Fibroblast of lung (primary cell): ENCODE results near the gene DNAH10. TPM values are rescaled to one million over a fixed set of nuclear protein-coding genes. Genes with fewer than 3 reads are reported as not detected.

ENCODE experiments used
- DNase-seq, 2 donors: peaks; one replicate each; pipeline versions ENCODE4 v3.0.0 to v3.0.0-alpha.2; 2010; ENCODE audit warnings: low read depth in 2 of 2
- H2AFZ ChIP-seq: 2 replicates; pipeline ENCODE4 v1.5.1; 2012; ENCODE audit warnings: low read length, control low read depth, inconsistent platforms
- H3K27ac ChIP-seq: 2 replicates; pipeline ENCODE4 v1.5.1; 2011; ENCODE audit warnings: low read length, control low read depth; ENCODE audit not compliant: insufficient read depth
- H3K27me3 ChIP-seq: 2 replicates; pipeline ENCODE4 v1.5.1; 2011; ENCODE audit warnings: mild to moderate bottlenecking, low read length; ENCODE audit not compliant: control insufficient read depth, insufficient read depth
- H3K36me3 ChIP-seq: 2 replicates; pipeline ENCODE4 v1.5.1; 2011; ENCODE audit warnings: low read length; ENCODE audit not compliant: control insufficient read depth, insufficient read depth
- H3K4me1 ChIP-seq: 2 replicates; pipeline ENCODE4 v1.5.1; 2011; ENCODE audit warnings: low read length; ENCODE audit not compliant: control insufficient read depth, insufficient read depth; ENCODE audit errors: extremely low read depth
- H3K4me2 ChIP-seq: 2 replicates; pipeline ENCODE4 v1.5.1; 2011; ENCODE audit warnings: low read length, control low read depth; ENCODE audit not compliant: insufficient read depth; ENCODE audit errors: extremely low read depth
- H3K4me3 ChIP-seq, 4 experiments: fragments of 200-600 bp in 1 of 4; sonication (generic) in 1 of 4; replicated peaks in 1 of 4; 2 replicates each; pipeline ENCODE4 v1.5.1; 2011 to 2016; ENCODE audit warnings: low read length in 4 of 4, low read depth in 3 of 4, mild to moderate bottlenecking in 3 of 4, control low read depth in 2 of 4, inconsistent platforms in 1 of 4, mixed read lengths in 1 of 4; ENCODE audit not compliant: insufficient read depth in 1 of 4; ENCODE audit errors: control extremely low read depth in 1 of 4
- H3K79me2 ChIP-seq: 2 replicates; pipeline ENCODE4 v1.5.1; 2012; ENCODE audit warnings: mild to moderate bottlenecking, low read length, inconsistent platforms; ENCODE audit not compliant: control insufficient read depth, insufficient read depth
- H3K9ac ChIP-seq: 2 replicates; pipeline ENCODE4 v1.5.1; 2011; ENCODE audit warnings: mild to moderate bottlenecking, low read length, control low read depth; ENCODE audit not compliant: insufficient read depth
- H3K9me3 ChIP-seq: 2 replicates; pipeline ENCODE4 v1.5.1; 2012; ENCODE audit warnings: low read depth, low read length; ENCODE audit not compliant: control insufficient read depth, insufficient read depth
- H4K20me1 ChIP-seq: 2 replicates; pipeline ENCODE4 v1.5.1; 2011; ENCODE audit warnings: low read length; ENCODE audit not compliant: control insufficient read depth, insufficient read depth; ENCODE audit errors: extremely low read depth
- EZH2 ChIP-seq: IDR thresholded peaks from 2 replicates; pipeline ENCODE4 v1.5.1; 2012; ENCODE audit warnings: low read length, control low read depth, mild to moderate bottlenecking; ENCODE audit errors: missing control alignments
- polyA plus RNA-seq, 2 donors: library from polyadenylated mRNA; depleted of rRNA in 1 of 2; stranded (reverse) in 1 of 2; unstranded in 1 of 2; fragments of >200 nt; gene quantifications; 2 replicates each; pipeline ENCODE4 v1.2.1, GENCODE V29; 2011 to 2012; ENCODE audit warnings: missing spikeins in 1 of 2
- total RNA-seq: library from RNA; depleted of rRNA; stranded (reverse); fragments of >200 nt; gene quantifications from 2 replicates; pipeline ENCODE4 v1.2.1, GENCODE V29; 2014
- TF ChIP-seq, protein P1 (sequence below), 2 donors: IDR thresholded peaks in 1 of 2; conservative IDR thresholded peaks in 1 of 2; 1 replicate in 1 of 2; 2 replicates in 1 of 2; pipeline ENCODE4 v1.5.1; 2011 to 2012; ENCODE audit warnings: low read length in 2 of 2, control low read depth in 1 of 2, inconsistent platforms in 1 of 2, low read depth in 1 of 2, mild to moderate bottlenecking in 1 of 2

DNAH10 gene
- total and polyA plus RNA-seq, 2 donors (not counting 1 experiment from before 2014, with no cell fraction given) = 0.06 to 0.33 TPM

DNA sequence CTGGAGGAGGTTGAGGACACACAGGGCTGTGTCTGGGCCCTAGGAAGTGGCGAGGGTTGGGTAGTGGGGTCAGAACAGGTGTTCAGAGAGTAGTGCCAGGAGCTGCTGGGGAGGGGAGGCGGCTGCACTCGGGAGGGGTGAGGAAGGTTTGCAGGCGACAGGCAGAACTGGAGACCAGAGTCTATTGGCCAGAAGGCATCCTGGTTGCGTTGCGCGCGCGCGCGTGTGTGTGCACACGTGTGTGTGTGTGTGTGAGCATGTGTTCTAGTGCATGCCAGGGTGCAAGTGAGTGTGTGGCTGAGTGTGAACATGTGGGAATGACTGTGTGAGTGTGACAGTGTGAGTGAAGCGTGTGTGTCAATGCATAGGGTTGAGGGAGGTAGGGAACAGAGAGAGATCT is 124.2 kb downstream of the DNAH10 start:
- no peaks in the 10 kb centered on the region for H4K20me1 ChIP-seq
- no peak overlapping the region for H3K9ac ChIP-seq
- H3K9me3 ChIP-seq = no peaks in the 10 kb centered on the region
- H3K27me3 ChIP-seq = peaks cover 4% of the 10 kb centered on the region
- no peaks in the 10 kb centered on the region for H3K4me1 ChIP-seq
- no peaks in the 10 kb centered on the region for H3K36me3 ChIP-seq
- no peak overlapping the region for H2AFZ ChIP-seq
- no peak for DNase-seq
- TF ChIP-seq, protein P1, sequence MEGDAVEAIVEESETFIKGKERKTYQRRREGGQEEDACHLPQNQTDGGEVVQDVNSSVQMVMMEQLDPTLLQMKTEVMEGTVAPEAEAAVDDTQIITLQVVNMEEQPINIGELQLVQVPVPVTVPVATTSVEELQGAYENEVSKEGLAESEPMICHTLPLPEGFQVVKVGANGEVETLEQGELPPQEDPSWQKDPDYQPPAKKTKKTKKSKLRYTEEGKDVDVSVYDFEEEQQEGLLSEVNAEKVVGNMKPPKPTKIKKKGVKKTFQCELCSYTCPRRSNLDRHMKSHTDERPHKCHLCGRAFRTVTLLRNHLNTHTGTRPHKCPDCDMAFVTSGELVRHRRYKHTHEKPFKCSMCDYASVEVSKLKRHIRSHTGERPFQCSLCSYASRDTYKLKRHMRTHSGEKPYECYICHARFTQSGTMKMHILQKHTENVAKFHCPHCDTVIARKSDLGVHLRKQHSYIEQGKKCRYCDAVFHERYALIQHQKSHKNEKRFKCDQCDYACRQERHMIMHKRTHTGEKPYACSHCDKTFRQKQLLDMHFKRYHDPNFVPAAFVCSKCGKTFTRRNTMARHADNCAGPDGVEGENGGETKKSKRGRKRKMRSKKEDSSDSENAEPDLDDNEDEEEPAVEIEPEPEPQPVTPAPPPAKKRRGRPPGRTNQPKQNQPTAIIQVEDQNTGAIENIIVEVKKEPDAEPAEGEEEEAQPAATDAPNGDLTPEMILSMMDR (conservative IDR thresholded peaks at IDR 0.05 in 1 of 2, IDR thresholded peaks at IDR 0.05 in 1 of 2; ENCODE audit: low read depth in 1 of 2, low read length in 2 of 2) = no peak
- no peak for TF ChIP-seq EZH2
- no peak overlapping the region for H3K27ac ChIP-seq
- no peaks in the 10 kb centered on the region for H3K79me2 ChIP-seq
- H3K4me3 ChIP-seq = no peak overlapping the region
- H3K4me2 ChIP-seq = no peak overlapping the region

DNA sequence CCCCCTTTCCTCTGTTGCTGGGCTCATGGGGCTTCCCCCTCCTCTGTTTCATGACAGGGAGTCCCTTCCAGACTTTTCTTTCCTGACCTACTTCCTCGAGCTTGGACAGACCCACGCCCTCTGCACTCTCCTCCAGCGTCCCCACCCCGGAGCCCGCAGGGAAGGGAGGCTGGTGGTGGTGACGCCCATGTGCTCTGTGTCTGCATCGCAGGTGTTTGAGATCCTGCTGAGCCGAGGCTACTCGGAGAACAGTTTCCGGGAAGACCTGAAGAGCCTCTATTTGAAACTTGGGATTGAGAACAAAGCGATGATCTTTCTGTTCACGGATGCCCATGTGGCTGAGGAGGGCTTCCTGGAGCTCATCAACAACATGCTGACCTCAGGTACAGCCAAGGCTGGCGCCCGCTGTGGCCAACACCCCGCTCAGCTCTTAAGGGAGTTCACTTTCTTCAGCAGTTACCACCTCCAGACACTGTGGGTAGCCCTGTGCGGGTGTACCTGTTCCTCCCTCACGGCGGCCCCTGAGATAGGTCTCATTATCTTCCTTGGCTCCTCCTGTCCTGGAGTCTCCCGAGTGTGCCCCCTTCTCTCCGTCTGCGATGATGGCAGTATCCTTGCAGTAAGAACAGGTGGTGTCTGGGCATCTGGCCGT is 125.0 kb downstream of the DNAH10 start:
- H3K9ac ChIP-seq = no peak overlapping the region
- no peak for DNase-seq
- no peaks in the 10 kb centered on the region for H3K9me3 ChIP-seq
- H3K4me2 ChIP-seq = no peak overlapping the region
- H2AFZ ChIP-seq = no peak overlapping the region
- no peaks in the 10 kb centered on the region for H4K20me1 ChIP-seq
- no peaks in the 10 kb centered on the region for H3K79me2 ChIP-seq
- no peak overlapping the region for H3K27ac ChIP-seq
- H3K36me3 ChIP-seq = no peaks in the 10 kb centered on the region
- H3K4me3 ChIP-seq = no peak overlapping the region
- TF ChIP-seq, protein P1 (conservative IDR thresholded peaks at IDR 0.05 in 1 of 2, IDR thresholded peaks at IDR 0.05 in 1 of 2; ENCODE audit: low read depth in 1 of 2, low read length in 2 of 2) = no peak
- TF ChIP-seq EZH2 = no peak
- peaks cover 4% of the 10 kb centered on the region for H3K27me3 ChIP-seq
- no peaks in the 10 kb centered on the region for H3K4me1 ChIP-seq

DNA sequence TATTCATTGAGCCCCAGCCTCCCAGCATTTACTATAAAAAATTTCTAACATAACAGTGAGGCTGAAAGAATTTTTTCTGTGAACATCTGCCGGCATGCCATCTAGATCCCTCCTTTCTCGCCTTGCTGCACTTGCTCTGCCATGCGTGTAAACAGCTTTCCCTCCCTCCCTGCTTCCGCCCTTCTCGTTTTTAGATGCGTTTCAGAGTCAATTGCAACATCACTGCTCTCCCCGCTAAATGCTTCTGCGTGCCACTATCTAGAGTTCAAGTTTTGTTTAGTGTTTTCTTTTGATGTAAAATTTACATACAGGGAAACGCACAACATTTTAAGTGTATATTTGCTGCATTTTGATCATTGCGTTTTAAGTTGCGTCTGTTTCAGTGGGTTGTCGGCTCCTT is 126.9 kb downstream of the DNAH10 start:
- Histone ChIP-seq H3K27me3 (peaks cover 6% of the 10 kb centered on the region), H3K27ac (no peak overlapping the region), H3K4me3 (no peak overlapping the region), H2AFZ (no peak overlapping the region), H3K9ac (no peak overlapping the region), H3K79me2 (no peaks in the 10 kb centered on the region), H3K9me3 (no peaks in the 10 kb centered on the region), H4K20me1 (no peaks in the 10 kb centered on the region), H3K36me3 (no peaks in the 10 kb centered on the region), H3K4me1 (no peaks in the 10 kb centered on the region), H3K4me2 (no peak overlapping the region)
- no peak for TF ChIP-seq EZH2
- TF ChIP-seq, protein P1 (conservative IDR thresholded peaks at IDR 0.05 in 1 of 2, IDR thresholded peaks at IDR 0.05 in 1 of 2; ENCODE audit: low read depth in 1 of 2, low read length in 2 of 2) = no peak
- no peak for DNase-seq
